SU-DHL-6 (cell line): Measurements from ENCODE around the gene BLNK.
"Not testable (repeated sequence)": the region's sequence is repeated elsewhere in the genome, so short reads cannot be mapped to it uniquely, and the experiment has no call there.

Experiments used
- H2AFZ ChIP-seq: fragments of 200-600 bp; sonication (generic); 2 replicates; pipeline ENCODE4 v1.6.1; 2014; ENCODE audit warnings: low read depth, mild to moderate bottlenecking, moderate library complexity, mixed read lengths, antibody characterized with exemption, low read length; ENCODE audit not compliant: severe bottlenecking
- H3F3A ChIP-seq: fragments of 200-600 bp; shearing (Covaris generic); 2 replicates; pipeline ENCODE4 v1.6.0; 2016; ENCODE audit warnings: antibody characterized with exemption, mild to moderate bottlenecking; ENCODE audit not compliant: insufficient read depth
- H3K27ac ChIP-seq: fragments of 200-600 bp; sonication (generic); 2 replicates; pipeline ENCODE4 v1.5.1; 2016; ENCODE audit warnings: low read depth, mild to moderate bottlenecking, low read length, moderate library complexity, mixed read lengths
- H3K27me3 ChIP-seq: fragments of 200-600 bp; sonication (generic), shearing (Covaris generic); 2 replicates; pipeline ENCODE4 v1.6.0; 2014; ENCODE audit warnings: mild to moderate bottlenecking, low read length
- H3K36me3 ChIP-seq: fragments of 200-600 bp; sonication (generic); 2 replicates; pipeline ENCODE4 v1.6.1; 2014; ENCODE audit warnings: mild to moderate bottlenecking, low read length, mixed read lengths
- H3K4me2 ChIP-seq: fragments of 300-600, 200-600 bp; shearing (Covaris generic), sonication (generic); 2 replicates; pipeline ENCODE4 v1.6.0; 2014; ENCODE audit warnings: low read length, low read depth, mild to moderate bottlenecking; ENCODE audit not compliant: poor library complexity, severe bottlenecking
- H3K4me3 ChIP-seq: fragments of 200-600 bp; sonication (generic); 2 replicates; pipeline ENCODE4 v1.5.1; 2014; ENCODE audit warnings: antibody characterized with exemption, low read length, mild to moderate bottlenecking, mixed read lengths; ENCODE audit not compliant: insufficient read depth, poor library complexity, severe bottlenecking
- H3K79me2 ChIP-seq: fragments of 200-600 bp; sonication (generic); 2 replicates; pipeline ENCODE4 v1.6.1; 2014; ENCODE audit warnings: mild to moderate bottlenecking, low read length, moderate library complexity; ENCODE audit not compliant: insufficient read depth
- H3K9ac ChIP-seq: fragments of 200-600 bp; sonication (generic); 2 replicates; pipeline ENCODE4 v1.7.0; 2014; ENCODE audit warnings: mild to moderate bottlenecking, low read length
- H3K9me2 ChIP-seq: fragments of 200-600 bp; sonication (generic); replicated peaks from 2 replicates; pipeline ENCODE4 v1.6.1; 2014; ENCODE audit warnings: low read length; ENCODE audit not compliant: insufficient read depth
- H3K9me3 ChIP-seq: fragments of 200-600 bp; sonication (generic); 2 replicates; pipeline ENCODE4 v1.6.1; 2014; ENCODE audit warnings: low read length, mixed read lengths; ENCODE audit not compliant: insufficient read depth
- H4K20me1 ChIP-seq: fragments of 200-600 bp; sonication (generic); 2 replicates; pipeline ENCODE4 v1.6.1; 2014; ENCODE audit warnings: low read depth, mild to moderate bottlenecking, antibody characterized with exemption, low read length, moderate library complexity, mixed read lengths
- EZH2phosphoT487 ChIP-seq: fragments of 200-600 bp; sonication (generic), shearing (Covaris generic); conservative IDR thresholded peaks from 2 replicates; pipeline ENCODE4 v1.6.1; 2018; ENCODE audit warnings: mild to moderate bottlenecking, antibody characterized with exemption, low read length, moderate library complexity, mixed read lengths
- TF ChIP-seq, protein P1 (sequence below): fragments of 200-600 bp; sonication (generic); IDR thresholded peaks from one replicate; pipeline ENCODE4 v1.5.1; 2017; ENCODE audit warnings: antibody characterized with exemption, mild to moderate bottlenecking, low read length, moderate library complexity; ENCODE audit not compliant: insufficient read depth, poor library complexity, severe bottlenecking

BLNK gene

DNA sequence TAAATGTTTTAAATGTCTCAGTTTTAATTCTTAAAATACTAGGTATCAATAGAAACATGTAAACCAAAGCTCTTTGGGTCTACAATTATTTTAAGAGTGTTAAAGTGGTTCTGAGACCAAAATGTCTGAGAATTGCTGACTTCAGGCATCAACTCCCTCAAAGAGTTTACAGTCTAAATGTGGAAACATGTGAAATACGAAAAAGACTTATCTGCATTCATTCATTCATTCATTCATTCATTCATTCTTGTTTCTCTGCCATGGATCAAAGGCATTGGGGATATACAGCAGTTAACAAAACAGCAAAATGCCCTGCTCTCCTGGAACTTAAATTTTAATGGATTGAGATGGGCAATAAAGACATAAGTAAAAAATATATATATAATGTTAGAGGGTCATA is 69.8 kb downstream of the BLNK start:
- Histone ChIP-seq H3K4me2 (no peak overlapping the region), H3K36me3 (peaks cover 68% of the 10 kb centered on the region), H3K27me3 (no peaks in the 10 kb centered on the region)

DNA sequence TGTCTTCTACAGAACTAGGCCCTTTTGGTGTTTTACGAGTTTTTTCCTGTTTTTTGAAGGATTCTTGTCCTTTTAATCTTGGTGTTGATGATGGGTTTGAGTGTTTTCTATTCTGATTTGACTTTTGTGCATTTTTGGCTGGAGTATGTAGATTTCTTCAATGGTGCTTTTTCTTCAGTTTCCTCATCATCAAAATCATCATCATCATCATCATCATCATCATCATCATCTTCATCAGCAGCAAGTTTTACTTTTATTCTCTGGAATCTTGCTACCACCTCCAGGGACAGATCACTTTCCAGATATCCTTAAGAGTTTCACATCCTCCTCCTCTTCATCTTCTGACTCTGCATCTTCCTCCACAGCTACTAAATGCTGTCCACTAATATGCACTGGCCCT is 81.9 kb downstream of the BLNK start:
- not testable (repeated sequence) for H3K4me2 ChIP-seq, H3F3A ChIP-seq, H3K9ac ChIP-seq, H3K79me2 ChIP-seq, H3K27ac ChIP-seq, H3K9me3 ChIP-seq, H2AFZ ChIP-seq, H4K20me1 ChIP-seq, H3K4me3 ChIP-seq, H3K9me2 ChIP-seq, H3K27me3 ChIP-seq
- peaks cover 38% of the 10 kb centered on the region for H3K36me3 ChIP-seq

More for the DNA sequence above, 69.8 kb downstream of the BLNK start:
- TF ChIP-seq, protein P1, sequence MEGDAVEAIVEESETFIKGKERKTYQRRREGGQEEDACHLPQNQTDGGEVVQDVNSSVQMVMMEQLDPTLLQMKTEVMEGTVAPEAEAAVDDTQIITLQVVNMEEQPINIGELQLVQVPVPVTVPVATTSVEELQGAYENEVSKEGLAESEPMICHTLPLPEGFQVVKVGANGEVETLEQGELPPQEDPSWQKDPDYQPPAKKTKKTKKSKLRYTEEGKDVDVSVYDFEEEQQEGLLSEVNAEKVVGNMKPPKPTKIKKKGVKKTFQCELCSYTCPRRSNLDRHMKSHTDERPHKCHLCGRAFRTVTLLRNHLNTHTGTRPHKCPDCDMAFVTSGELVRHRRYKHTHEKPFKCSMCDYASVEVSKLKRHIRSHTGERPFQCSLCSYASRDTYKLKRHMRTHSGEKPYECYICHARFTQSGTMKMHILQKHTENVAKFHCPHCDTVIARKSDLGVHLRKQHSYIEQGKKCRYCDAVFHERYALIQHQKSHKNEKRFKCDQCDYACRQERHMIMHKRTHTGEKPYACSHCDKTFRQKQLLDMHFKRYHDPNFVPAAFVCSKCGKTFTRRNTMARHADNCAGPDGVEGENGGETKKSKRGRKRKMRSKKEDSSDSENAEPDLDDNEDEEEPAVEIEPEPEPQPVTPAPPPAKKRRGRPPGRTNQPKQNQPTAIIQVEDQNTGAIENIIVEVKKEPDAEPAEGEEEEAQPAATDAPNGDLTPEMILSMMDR: no peak
- TF ChIP-seq EZH2phosphoT487: no peak
- no peak overlapping the region for H3K27ac ChIP-seq
- no peak overlapping the region for H3K4me3 ChIP-seq
- H3K79me2 ChIP-seq: no peaks in the 10 kb centered on the region
- no peaks in the 10 kb centered on the region for H4K20me1 ChIP-seq
- H3K9me3 ChIP-seq: no peaks in the 10 kb centered on the region
- 0 out of 2 replicates have a peak, but pooled peaks cover 3% of the 10 kb centered on the region for H3F3A ChIP-seq
- H2AFZ ChIP-seq: no peak overlapping the region
- no peaks in the 10 kb centered on the region for H3K9me2 ChIP-seq
- no peak overlapping the region for H3K9ac ChIP-seq

GRCh38 chr10:96188916-96189315 is 82.5 kb downstream of the BLNK start:
- no peaks in the 10 kb centered on the region for H3K9me2 ChIP-seq
- H3K9me3 ChIP-seq: no peaks in the 10 kb centered on the region
- no peaks in the 10 kb centered on the region for H4K20me1 ChIP-seq
- H2AFZ ChIP-seq: no peak overlapping the region
- no peaks in the 10 kb centered on the region for H3K79me2 ChIP-seq
- H3K27ac ChIP-seq: no peak overlapping the region
- TF ChIP-seq, protein P1: no peak
- no peak for TF ChIP-seq EZH2phosphoT487
- H3F3A ChIP-seq: peaks cover 6% of the 10 kb centered on the region; the same call in 1 of the 2 replicates
- H3K9ac ChIP-seq: no peak overlapping the region
- no peaks in the 10 kb centered on the region for H3K27me3 ChIP-seq
- H3K36me3 ChIP-seq: peaks cover 33% of the 10 kb centered on the region
- H3K4me2 ChIP-seq: no peak overlapping the region
- no peak overlapping the region for H3K4me3 ChIP-seq

DNA sequence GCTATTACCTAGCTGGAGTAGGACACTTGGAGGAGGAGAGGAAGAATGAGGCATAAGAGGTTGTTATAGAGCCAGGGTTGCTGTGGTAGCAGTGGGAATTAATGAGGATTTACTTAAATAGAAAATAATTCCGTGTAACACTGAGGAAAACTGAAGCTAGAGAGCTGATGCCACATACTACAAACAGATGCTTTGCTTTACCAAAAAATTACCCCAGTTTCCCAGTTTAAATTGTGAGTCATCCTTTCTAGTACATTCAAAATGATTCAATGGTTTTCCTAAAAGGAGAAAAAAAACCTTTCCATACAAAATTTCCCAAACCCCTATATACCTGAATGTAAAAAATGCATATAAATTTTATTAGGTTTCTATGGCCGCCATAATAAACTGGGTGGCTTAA is 82.9 kb downstream of the BLNK start:
- H2AFZ ChIP-seq: no peak overlapping the region
- no peak overlapping the region for H3K9ac ChIP-seq
- H3K9me2 ChIP-seq: no peaks in the 10 kb centered on the region
- no peak for TF ChIP-seq EZH2phosphoT487
- TF ChIP-seq, protein P1: no peak
- H3K4me2 ChIP-seq: no peak overlapping the region
- no peaks in the 10 kb centered on the region for H3K27me3 ChIP-seq
- H3K36me3 ChIP-seq: peaks cover 28% of the 10 kb centered on the region
- H3K27ac ChIP-seq: no peak overlapping the region
- no peaks in the 10 kb centered on the region for H3K79me2 ChIP-seq
- peaks cover 6% of the 10 kb centered on the region; the same call in 1 of the 2 replicates for H3F3A ChIP-seq
- H3K9me3 ChIP-seq: no peaks in the 10 kb centered on the region
- H3K4me3 ChIP-seq: no peak overlapping the region
- H4K20me1 ChIP-seq: no peaks in the 10 kb centered on the region
